NCI-H2171 treated with DMSO at 0.1 percent for 48 hours (cell line): ENCODE data around the gene C1orf146.
"Not testable (repeated sequence)": the region's sequence is repeated elsewhere in the genome, so short reads cannot be mapped to it uniquely, and the experiment has no call there.

Experiments
- DNase-seq: peaks from one replicate; lab custom pipeline; 2025; lab: John Stamatoyannopoulos, UW

Gene C1orf146

GRCh38 chr1:92217721-92218120 lies at the start of gene C1orf146:
Gene C1orf146 (plus strand): TSS chr1:92217915. CDS start chr1:92231421, 13,506 bp downstream.
- no peak for DNase-seq

- DNase-seq: no peak
These were observed 49.1 kb upstream of the C1orf146 start for GRCh38 chr1:92168657-92169056.

- DNase-seq: no peak
These were observed 48.3 kb upstream of the C1orf146 start for GRCh38 chr1:92169214-92170005.

GRCh38 chr1:92184632-92185031 lies 33.1 kb upstream of the C1orf146 start:
- DNase-seq: no peak

GRCh38 chr1:92186081-92186480 lies 31.6 kb upstream of the C1orf146 start:
- no peak for DNase-seq

GRCh38 chr1:92188436-92189255 lies 29.1 kb upstream of the C1orf146 start:
- DNase-seq: no peak

- no peak for DNase-seq
These were observed 26.0 kb upstream of the C1orf146 start for GRCh38 chr1:92191726-92192125.

- DNase-seq: no peak
These were observed 25.5 kb upstream of the C1orf146 start for GRCh38 chr1:92192246-92192645.

- no peak for DNase-seq
These were observed 23.2 kb upstream of the C1orf146 start for GRCh38 chr1:92194511-92194910.

GRCh38 chr1:92201973-92202372 lies 15.7 kb upstream of the C1orf146 start:
- no peak for DNase-seq

GRCh38 chr1:92203105-92203504 lies 14.6 kb upstream of the C1orf146 start:
- no peak for DNase-seq

- DNase-seq: no peak
These were observed 7.0 kb upstream of the C1orf146 start for GRCh38 chr1:92210701-92211100.

GRCh38 chr1:92211166-92211565 lies 6.5 kb upstream of the C1orf146 start:
- DNase-seq: no peak

- DNase-seq: no peak
These were observed 844 bp downstream of the C1orf146 start for GRCh38 chr1:92218559-92218958.

GRCh38 chr1:92219028-92219427 lies 1.3 kb downstream of the C1orf146 start:
- no peak for DNase-seq

- DNase-seq: no peak
These were observed 10.7 kb downstream of the C1orf146 start for GRCh38 chr1:92228401-92228800.

- DNase-seq: no peak
These were observed 13.0 kb downstream of the C1orf146 start for GRCh38 chr1:92230736-92231135.

- no peak for DNase-seq
These were observed 22.3 kb downstream of the C1orf146 start for GRCh38 chr1:92240034-92240433.

- peak; percentile 13 for DNase-seq
These were observed 26.7 kb downstream of the C1orf146 start for GRCh38 chr1:92244376-92244775.

- DNase-seq: not testable (repeated sequence)
These were observed 37.0 kb downstream of the C1orf146 start for GRCh38 chr1:92254714-92255113.

- DNase-seq: no peak
These were observed 41.6 kb downstream of the C1orf146 start for GRCh38 chr1:92259350-92259749.

- no peak for DNase-seq
These were observed 44.8 kb downstream of the C1orf146 start for GRCh38 chr1:92262516-92262915.

- DNase-seq: peak; percentile 9
These were observed 55.3 kb downstream of the C1orf146 start for GRCh38 chr1:92273039-92273438.
